K562 (cell line): Measurements from ENCODE around the gene SV2C. TPM values are rescaled to one million over a fixed set of nuclear protein-coding genes. Genes with fewer than 3 reads are reported as not detected.

Experiments used
- ATAC-seq: fragments of 200-7000 bp; cut with Tn5 transposase; 3 replicates; pipeline ENCODE4 v1.9.1; 2020; ENCODE audit warnings: moderate library complexity
- BruUV-seq: library from RNA; stranded (reverse); fragments of 400-500 nt; replicated peaks from 2 replicates; lab custom pipeline; 2021; lab: Mats Ljungman, UMichigan
- CTCF ChIA-PET: fragments of 300-600 bp; formaldehyde crosslinking; extraction: SDS; loops from one replicate; lab custom pipeline; 2021; ENCODE audit warnings: low intra/inter-chr PET ratio; lab: Yijun Ruan, JAX
- POLR2A ChIA-PET: fragments of 300-600, 350-650 bp; sonication (Branson Sonifier 250); formaldehyde crosslinking; extraction: SDS; loops from one replicate; lab custom pipeline; 2021; ENCODE audit warnings: antibody characterized with exemption, inconsistent platforms; lab: Yijun Ruan, JAX
- DNase-seq, 4 experiments: peaks; one replicate each; pipeline versions ENCODE4 v3.0.0 to v3.0.0-alpha.2; 2011 to 2018; ENCODE audit warnings: low spot score in 3 of 4, mixed read lengths in 3 of 4; ENCODE audit errors: extremely low read depth in 1 of 4
- FAIRE-seq: peaks from 2 replicates; lab custom pipeline; 2011; peaks lifted over from hg19 to GRCh38; lab: Jason Lieb, UNC
- H2AFZ ChIP-seq: 2 replicates; pipeline ENCODE4 v1.6.0; 2011; ENCODE audit warnings: low read depth, low read length, control low read depth, inconsistent platforms
- H3K27ac ChIP-seq: fragments of 200-600 bp; 3 replicates; pipeline ENCODE4 v1.8.0; 2011; ENCODE audit warnings: low read depth, mild to moderate bottlenecking, control low read depth, inconsistent platforms, low read length, moderate library complexity, mixed read lengths; ENCODE audit errors: extremely low read depth
- H3K27me3 ChIP-seq, 2 experiments: fragments of 300-600 bp in 1 of 2; 2 replicates in 1 of 2; 3 replicates in 1 of 2; pipeline versions ENCODE4 v1.6.0 to v1.8.0; 2011; ENCODE audit warnings: inconsistent platforms in 2 of 2, low read length in 2 of 2, mild to moderate bottlenecking in 1 of 2, mixed read lengths in 1 of 2, moderate library complexity in 1 of 2; ENCODE audit not compliant: control insufficient read depth in 2 of 2, insufficient read depth in 2 of 2
- H3K36me3 ChIP-seq: fragments of 300-600 bp; 3 replicates; pipeline ENCODE4 v1.8.0; 2011; ENCODE audit warnings: mild to moderate bottlenecking, low read length, inconsistent platforms; ENCODE audit not compliant: control insufficient read depth, insufficient read depth
- H3K4me1 ChIP-seq, 2 experiments: fragments of 200-600 bp in 1 of 2; replicated peaks in 1 of 2; 2 replicates in 1 of 2; 3 replicates in 1 of 2; pipeline versions ENCODE4 v1.5.1 to v1.8.0; 2011; ENCODE audit warnings: inconsistent platforms in 2 of 2, low read length in 2 of 2, mild to moderate bottlenecking in 1 of 2, mixed read lengths in 1 of 2, moderate library complexity in 1 of 2; ENCODE audit not compliant: control insufficient read depth in 2 of 2, insufficient read depth in 2 of 2
- H3K4me2 ChIP-seq: 2 replicates; pipeline ENCODE4 v1.6.1; 2011; ENCODE audit warnings: low read length, control low read depth, inconsistent platforms, mixed read lengths; ENCODE audit not compliant: insufficient read depth
- H3K4me3 ChIP-seq: fragments of 200-600 bp; sonication (generic), shearing (Covaris generic); 2 replicates; pipeline ENCODE4 v1.5.1; 2016; ENCODE audit warnings: control low read depth, inconsistent platforms
- H3K79me2 ChIP-seq: fragments of 200-600 bp; 3 replicates; pipeline ENCODE4 v1.8.0; 2011; ENCODE audit warnings: low read length, inconsistent platforms; ENCODE audit not compliant: control insufficient read depth, insufficient read depth
- H3K9ac ChIP-seq, 2 experiments: 2 replicates each; pipeline versions ENCODE4 v1.6.0 to v1.6.1; 2011; ENCODE audit warnings: low read depth in 2 of 2, low read length in 2 of 2, control low read depth in 1 of 2, inconsistent platforms in 1 of 2, mild to moderate bottlenecking in 1 of 2, mixed read lengths in 1 of 2; ENCODE audit not compliant: insufficient read depth in 1 of 2
- H3K9me1 ChIP-seq: one replicate; pipeline ENCODE4 v1.6.0; 2011; ENCODE audit warnings: inconsistent platforms, mild to moderate bottlenecking, low read length, moderate library complexity; ENCODE audit not compliant: control insufficient read depth, insufficient read depth
- H3K9me3 ChIP-seq: replicated peaks from 2 replicates; pipeline ENCODE4 v1.5.1; 2011; ENCODE audit warnings: low read depth, low read length, inconsistent platforms; ENCODE audit not compliant: control insufficient read depth, insufficient read depth
- H4K20me1 ChIP-seq: replicated peaks from 2 replicates; pipeline ENCODE4 v1.6.1; 2011; ENCODE audit warnings: low read length, inconsistent platforms, mixed read lengths; ENCODE audit not compliant: control insufficient read depth, insufficient read depth
- CBFA2T2 ChIP-seq: fragments of 450-650 bp; conservative IDR thresholded peaks from 2 replicates; pipeline ENCODE4 v1.6.1; 2017; ENCODE audit warnings: mild to moderate bottlenecking
- KLF10 ChIP-seq: fragments of 250-450 bp; sonication (Bioruptor Pico); IDR thresholded peaks from 2 replicates; pipeline ENCODE4 v1.6.1; 2021; ENCODE audit warnings: matching md5 sums
- MAZ ChIP-seq, 2 experiments: fragments of 450-650 bp in 1 of 2; sonication (generic) in 1 of 2; formaldehyde crosslinking; IDR thresholded peaks in 1 of 2; conservative IDR thresholded peaks in 1 of 2; 2 replicates each; pipeline versions ENCODE4 v1.4.0 to v1.5.0; 2020; ENCODE audit warnings: mild to moderate bottlenecking in 1 of 2, missing genetic modification reagents in 1 of 2
- MCM3 ChIP-seq: fragments of 450-650 bp; IDR thresholded peaks from 2 replicates; pipeline ENCODE4 v1.6.1; 2016
- RAD51 ChIP-seq: fragments of 450-650 bp; IDR thresholded peaks from 2 replicates; pipeline ENCODE4 v1.7.1; 2016; ENCODE audit warnings: low read depth, mild to moderate bottlenecking, borderline replicate concordance
- TCF7L2 ChIP-seq: fragments of 150-350 bp; IDR thresholded peaks from 2 replicates; pipeline ENCODE4 v1.6.1; 2016; ENCODE audit warnings: low read depth, mild to moderate bottlenecking, low read length, moderate library complexity
- WGBS: fragments of 100-300 bp; shearing (Covaris generic); methylation state at CpG from one replicate; pipeline ENCODE4 v1.1.6; 2016; ENCODE audit warnings: low coverage, mixed read lengths; ENCODE audit not compliant: insufficient coverage; ENCODE audit errors: missing lambda C conversion rate; 5-methylcytosine and 5-hydroxymethylcytosine counted together
- in situ Hi-C: fragments of 300-500 bp; cut with MboI; formaldehyde crosslinking; loops from 4 replicates; pipeline ENCODE4 v1.15.0; 2018; ENCODE audit warnings: inconsistent platforms, mixed read lengths
- intact Hi-C: fragments of 100-400 bp; cut with micrococcal nuclease; formaldehyde crosslinking; loops from 2 replicates; pipeline ENCODE4 v1.14.2; 2022
- polyA plus RNA-seq, 8 experiments: library from polyadenylated mRNA; depleted of rRNA in 4 of 8; stranded (reverse) in 5 of 8; unstranded in 3 of 8; fragments of >200 nt; fragmentation: Nextera tagmentation in 2 of 8; fragmentation: Illumina TruSeq in 1 of 8; extraction: Ambion mirVana in 2 of 8; extraction: Trizol in 1 of 8; gene quantifications; 2 replicates each; pipeline versions ENCODE4 v1.2.1 to v1.2.3, GENCODE V29; 2011 to 2014; ENCODE audit warnings: inconsistent platforms in 1 of 8, missing spikeins in 1 of 8
- total RNA-seq, 7 experiments: library from RNA; depleted of rRNA in 6 of 7; stranded (reverse); fragments of >200 nt in 6 of 7; fragmentation: Illumina TruSeq in 2 of 7; extraction: Trizol in 2 of 7; gene quantifications; 2 replicates each; pipeline versions ENCODE4 v1.2.1 to v1.2.3, GENCODE V29; 2011 to 2021; ENCODE audit warnings: low replicate concordance in 1 of 7
- TF ChIP-seq, protein P1 (sequence below): IDR thresholded peaks from 3 replicates; pipeline ENCODE4 v1.6.1; 2011; ENCODE audit warnings: borderline replicate concordance, mild to moderate bottlenecking, moderate library complexity; ENCODE audit not compliant: insufficient read length; ENCODE audit errors: extremely low read depth
- TF ChIP-seq, protein P2 (sequence below): fragments of 450-650 bp; IDR thresholded peaks from 2 replicates; pipeline ENCODE4 v1.7.1; 2018; ENCODE audit warnings: mild to moderate bottlenecking, low read depth; ENCODE audit not compliant: partially characterized antibody
- TF ChIP-seq, protein P3 (sequence below): fragments of 450-650 bp; formaldehyde crosslinking; IDR thresholded peaks from 2 replicates; pipeline ENCODE4 v1.4.0; 2020; ENCODE audit warnings: mild to moderate bottlenecking, mixed read lengths

SV2C gene
- total and polyA plus RNA-seq, 9 of the 15 experiments (the other 6 are each of a cell fraction or from before 2014, with no cell fraction given) = 0.05 TPM; not detected in 8

DNA sequence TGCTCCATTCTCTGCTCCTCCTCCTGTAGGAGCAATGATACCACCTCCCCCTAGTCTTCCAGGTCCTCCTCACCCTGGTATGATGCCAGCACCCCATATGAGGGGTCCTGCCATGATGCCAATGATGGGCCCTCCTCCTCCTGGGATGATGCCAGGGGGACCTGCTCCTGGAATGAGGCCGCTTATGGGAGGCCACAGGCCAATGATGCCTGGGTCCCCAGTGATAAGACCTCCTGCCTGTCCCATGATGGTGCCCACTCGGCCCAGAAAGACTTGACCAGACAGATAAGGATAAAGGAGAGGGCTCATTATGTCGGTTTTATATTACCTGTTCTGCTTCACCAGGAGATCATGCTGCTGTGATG, 293.7 kb downstream of the SV2C start (continued):
- TF ChIP-seq, protein P1, sequence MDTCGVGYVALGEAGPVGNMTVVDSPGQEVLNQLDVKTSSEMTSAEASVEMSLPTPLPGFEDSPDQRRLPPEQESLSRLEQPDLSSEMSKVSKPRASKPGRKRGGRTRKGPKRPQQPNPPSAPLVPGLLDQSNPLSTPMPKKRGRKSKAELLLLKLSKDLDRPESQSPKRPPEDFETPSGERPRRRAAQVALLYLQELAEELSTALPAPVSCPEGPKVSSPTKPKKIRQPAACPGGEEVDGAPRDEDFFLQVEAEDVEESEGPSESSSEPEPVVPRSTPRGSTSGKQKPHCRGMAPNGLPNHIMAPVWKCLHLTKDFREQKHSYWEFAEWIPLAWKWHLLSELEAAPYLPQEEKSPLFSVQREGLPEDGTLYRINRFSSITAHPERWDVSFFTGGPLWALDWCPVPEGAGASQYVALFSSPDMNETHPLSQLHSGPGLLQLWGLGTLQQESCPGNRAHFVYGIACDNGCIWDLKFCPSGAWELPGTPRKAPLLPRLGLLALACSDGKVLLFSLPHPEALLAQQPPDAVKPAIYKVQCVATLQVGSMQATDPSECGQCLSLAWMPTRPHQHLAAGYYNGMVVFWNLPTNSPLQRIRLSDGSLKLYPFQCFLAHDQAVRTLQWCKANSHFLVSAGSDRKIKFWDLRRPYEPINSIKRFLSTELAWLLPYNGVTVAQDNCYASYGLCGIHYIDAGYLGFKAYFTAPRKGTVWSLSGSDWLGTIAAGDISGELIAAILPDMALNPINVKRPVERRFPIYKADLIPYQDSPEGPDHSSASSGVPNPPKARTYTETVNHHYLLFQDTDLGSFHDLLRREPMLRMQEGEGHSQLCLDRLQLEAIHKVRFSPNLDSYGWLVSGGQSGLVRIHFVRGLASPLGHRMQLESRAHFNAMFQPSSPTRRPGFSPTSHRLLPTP = no peak
- no peak for TF ChIP-seq KLF10 (CRISPR knock-in tag)

DNA sequence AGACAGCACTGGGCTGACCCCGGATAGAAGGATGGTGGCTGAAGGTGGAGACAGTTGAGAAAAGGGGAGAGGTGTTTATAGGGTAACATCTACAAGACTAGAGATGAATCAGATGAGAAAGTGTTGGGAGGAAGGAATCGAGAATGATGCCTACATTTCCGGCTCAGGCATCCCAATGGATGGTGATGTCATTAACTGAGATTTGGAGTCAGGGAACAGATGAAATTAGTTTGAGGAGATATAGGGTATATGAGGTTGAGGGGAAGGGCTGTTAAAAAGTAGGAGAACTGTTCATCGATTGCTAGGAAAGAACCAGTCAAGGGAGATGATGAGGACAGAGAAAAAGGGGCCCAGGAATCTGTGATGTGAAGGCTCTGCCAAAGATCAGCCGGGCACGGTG, 295.2 kb downstream of the SV2C start:
- no peaks in the 10 kb centered on the region for H3K79me2 ChIP-seq
- no peak for FAIRE-seq
- H3K27me3 ChIP-seq = no peaks in the 10 kb centered on the region
- no peak overlapping the region for H3K27ac ChIP-seq
- 58% methylated on average over 5 of the region's 6 CpGs for WGBS
- DNase-seq = no peak
- BruUV-seq = no TSS peak
- CTCF ChIA-PET = no interaction called here
- no peak overlapping the region for H2AFZ ChIP-seq
- POLR2A ChIA-PET = no interaction called here
- no peaks in the 10 kb centered on the region for H3K9me1 ChIP-seq
- no peak for ATAC-seq
- H4K20me1 ChIP-seq = no peaks in the 10 kb centered on the region
- no peaks in the 10 kb centered on the region for H3K36me3 ChIP-seq
- no peak overlapping the region for H3K9ac ChIP-seq
- peaks cover 2 to 22% of the 10 kb centered on the region in 2 experiments; a peak in 3 of 5 replicates for H3K4me1 ChIP-seq
- in situ Hi-C loops = no loop called here
- H3K4me3 ChIP-seq = no peak overlapping the region
- intact Hi-C loops = no loop called here
- H3K4me2 ChIP-seq = no peak overlapping the region
- H3K9me3 ChIP-seq = no peaks in the 10 kb centered on the region
- no peak for TF ChIP-seq CBFA2T2
- TF ChIP-seq MCM3 = no peak
- TF ChIP-seq, protein P2, sequence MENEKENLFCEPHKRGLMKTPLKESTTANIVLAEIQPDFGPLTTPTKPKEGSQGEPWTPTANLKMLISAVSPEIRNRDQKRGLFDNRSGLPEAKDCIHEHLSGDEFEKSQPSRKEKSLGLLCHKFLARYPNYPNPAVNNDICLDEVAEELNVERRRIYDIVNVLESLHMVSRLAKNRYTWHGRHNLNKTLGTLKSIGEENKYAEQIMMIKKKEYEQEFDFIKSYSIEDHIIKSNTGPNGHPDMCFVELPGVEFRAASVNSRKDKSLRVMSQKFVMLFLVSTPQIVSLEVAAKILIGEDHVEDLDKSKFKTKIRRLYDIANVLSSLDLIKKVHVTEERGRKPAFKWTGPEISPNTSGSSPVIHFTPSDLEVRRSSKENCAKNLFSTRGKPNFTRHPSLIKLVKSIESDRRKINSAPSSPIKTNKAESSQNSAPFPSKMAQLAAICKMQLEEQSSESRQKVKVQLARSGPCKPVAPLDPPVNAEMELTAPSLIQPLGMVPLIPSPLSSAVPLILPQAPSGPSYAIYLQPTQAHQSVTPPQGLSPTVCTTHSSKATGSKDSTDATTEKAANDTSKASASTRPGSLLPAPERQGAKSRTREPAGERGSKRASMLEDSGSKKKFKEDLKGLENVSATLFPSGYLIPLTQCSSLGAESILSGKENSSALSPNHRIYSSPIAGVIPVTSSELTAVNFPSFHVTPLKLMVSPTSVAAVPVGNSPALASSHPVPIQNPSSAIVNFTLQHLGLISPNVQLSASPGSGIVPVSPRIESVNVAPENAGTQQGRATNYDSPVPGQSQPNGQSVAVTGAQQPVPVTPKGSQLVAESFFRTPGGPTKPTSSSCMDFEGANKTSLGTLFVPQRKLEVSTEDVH = no peak
- TF ChIP-seq TCF7L2 = no peak
- TF ChIP-seq MAZ (CRISPR knock-in tag; conservative IDR thresholded peaks at IDR 0.05 in 1 of 2, IDR thresholded peaks at IDR 0.05 in 1 of 2) = no peak
- TF ChIP-seq, protein P3, sequence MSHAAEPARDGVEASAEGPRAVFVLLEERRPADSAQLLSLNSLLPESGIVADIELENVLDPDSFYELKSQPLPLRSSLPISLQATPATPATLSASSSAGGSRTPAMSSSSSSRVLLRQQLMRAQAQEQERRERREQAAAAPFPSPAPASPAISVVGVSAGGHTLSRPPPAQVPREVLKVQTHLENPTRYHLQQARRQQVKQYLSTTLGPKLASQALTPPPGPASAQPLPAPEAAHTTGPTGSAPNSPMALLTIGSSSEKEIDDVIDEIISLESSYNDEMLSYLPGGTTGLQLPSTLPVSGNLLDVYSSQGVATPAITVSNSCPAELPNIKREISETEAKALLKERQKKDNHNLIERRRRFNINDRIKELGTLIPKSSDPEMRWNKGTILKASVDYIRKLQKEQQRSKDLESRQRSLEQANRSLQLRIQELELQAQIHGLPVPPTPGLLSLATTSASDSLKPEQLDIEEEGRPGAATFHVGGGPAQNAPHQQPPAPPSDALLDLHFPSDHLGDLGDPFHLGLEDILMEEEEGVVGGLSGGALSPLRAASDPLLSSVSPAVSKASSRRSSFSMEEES = no peak
- TF ChIP-seq RAD51 = no peak
